Astrocyte of the spinal cord (primary cell): ENCODE measurements around the gene GNAT3.

Source experiments
- DNase-seq: peaks from one replicate; pipeline ENCODE4 v3.0.0; 2011; ENCODE audit warnings: low read depth, low spot score
- H3K4me3 ChIP-seq: 2 replicates; pipeline ENCODE4 v1.5.1; 2011; ENCODE audit warnings: low read depth, mild to moderate bottlenecking, low read length, moderate library complexity
- CTCF ChIP-seq: IDR thresholded peaks from 2 replicates; pipeline ENCODE4 v1.5.1; 2012; ENCODE audit warnings: low read depth, mild to moderate bottlenecking, low read length, inconsistent platforms
- in situ Hi-C: cut with HindIII; loops from 2 replicates; pipeline ENCODE4 v1.10.0; 2017; ENCODE audit warnings: low sequenced_read_pairs

GNAT3 gene

GRCh38 chr7:80417211-80417793 lies 94.6 kb downstream of the GNAT3 start:
- in situ Hi-C loops: no loop called here
- H3K4me3 ChIP-seq: no peak overlapping the region
- TF ChIP-seq CTCF: no peak
- no peak for DNase-seq

GRCh38 chr7:80415522-80415921 lies 96.3 kb downstream of the GNAT3 start:
- no peak overlapping the region for H3K4me3 ChIP-seq
- in situ Hi-C loops: no loop called here
- no peak for DNase-seq
- no peak for TF ChIP-seq CTCF

- in situ Hi-C loops: no loop called here
- DNase-seq: no peak
- TF ChIP-seq CTCF: no peak
- H3K4me3 ChIP-seq: no peak overlapping the region
These were observed 96.8 kb downstream of the GNAT3 start for GRCh38 chr7:80415114-80415513.

- TF ChIP-seq CTCF: no peak
- DNase-seq: no peak
- in situ Hi-C loops: no loop called here
- H3K4me3 ChIP-seq: no peak overlapping the region
These were observed 97.5 kb downstream of the GNAT3 start for GRCh38 chr7:80414331-80414730.

GRCh38 chr7:80413383-80413945 lies 98.4 kb downstream of the GNAT3 start:
- TF ChIP-seq CTCF: no peak
- in situ Hi-C loops: no loop called here
- no peak overlapping the region for H3K4me3 ChIP-seq
- no peak for DNase-seq

- no peak for DNase-seq
- in situ Hi-C loops: no loop called here
- no peak overlapping the region for H3K4me3 ChIP-seq
- no peak for TF ChIP-seq CTCF
These were observed 99.0 kb downstream of the GNAT3 start for GRCh38 chr7:80412842-80413241.
